ENCODE measurements around the gene CHN1.

CHN1 gene

GRCh38 chr2:175004980-175005732 lies at the start of gene CHN1:
CHN1 (minus strand) TSS chr2:175005381; CDS start chr2:175004912, 469 bp downstream.
- peak; percentile 81 for DNase-seq (ENCODE audit: low spot score)

- DNase-seq (ENCODE audit: low spot score): no peak
These were observed 49.2 kb upstream of the CHN1 start for GRCh38 chr2:175054340-175054739.

- no peak for DNase-seq (ENCODE audit: low spot score)
These were observed 44.5 kb upstream of the CHN1 start for GRCh38 chr2:175049661-175050060.

GRCh38 chr2:175048275-175048674 lies 43.1 kb upstream of the CHN1 start:
- no peak for DNase-seq (ENCODE audit: low spot score)

GRCh38 chr2:175039490-175039889 lies 34.3 kb upstream of the CHN1 start:
- no peak for DNase-seq (ENCODE audit: low spot score)

- no peak for DNase-seq (ENCODE audit: low spot score)
These were observed 33.9 kb upstream of the CHN1 start for GRCh38 chr2:175039031-175039430.

- no peak for DNase-seq (ENCODE audit: low spot score)
These were observed 32.8 kb upstream of the CHN1 start for GRCh38 chr2:175037941-175038340.

- DNase-seq (ENCODE audit: low spot score): peak; percentile 38
These were observed 31.4 kb upstream of the CHN1 start for GRCh38 chr2:175036582-175037018.

GRCh38 chr2:175035806-175036205 lies 30.6 kb upstream of the CHN1 start:
- DNase-seq (ENCODE audit: low spot score): no peak

GRCh38 chr2:175034716-175035115 lies 29.5 kb upstream of the CHN1 start:
- no peak for DNase-seq (ENCODE audit: low spot score)

- DNase-seq (ENCODE audit: low spot score): peak; percentile 47
These were observed 25.4 kb upstream of the CHN1 start for GRCh38 chr2:175030380-175031271.

GRCh38 chr2:175027755-175028154 lies 22.6 kb upstream of the CHN1 start:
- no peak for DNase-seq (ENCODE audit: low spot score)

- no peak for DNase-seq (ENCODE audit: low spot score)
These were observed 21.2 kb upstream of the CHN1 start for GRCh38 chr2:175026385-175026784.

GRCh38 chr2:175025946-175026345 lies 20.8 kb upstream of the CHN1 start:
- DNase-seq (ENCODE audit: low spot score): no peak

GRCh38 chr2:175025233-175025632 lies 20.1 kb upstream of the CHN1 start:
- no peak for DNase-seq (ENCODE audit: low spot score)

GRCh38 chr2:175022923-175023322 lies 17.7 kb upstream of the CHN1 start:
- no peak for DNase-seq (ENCODE audit: low spot score)

GRCh38 chr2:175019566-175020327 lies 14.6 kb upstream of the CHN1 start:
- no peak for DNase-seq (ENCODE audit: low spot score)

GRCh38 chr2:175017618-175018414 lies 12.6 kb upstream of the CHN1 start:
- DNase-seq (ENCODE audit: low spot score): no peak

- DNase-seq (ENCODE audit: low spot score): no peak
These were observed 10.2 kb upstream of the CHN1 start for GRCh38 chr2:175015340-175015739.

- DNase-seq (ENCODE audit: low spot score): no peak
These were observed 7.3 kb upstream of the CHN1 start for GRCh38 chr2:175012516-175012915.

- DNase-seq (ENCODE audit: low spot score): no peak
These were observed 6.3 kb upstream of the CHN1 start for GRCh38 chr2:175011505-175011904.

- DNase-seq (ENCODE audit: low spot score): no peak
These were observed 5.7 kb upstream of the CHN1 start for GRCh38 chr2:175010848-175011254.
